NCI-H2227 (cell line): ENCODE measurements around the gene CAMK2D.
"Not testable (repeated sequence)": the region's sequence is repeated elsewhere in the genome, so short reads cannot be mapped to it uniquely, and the experiment has no call there.

Experiments used
- DNase-seq: peaks from one replicate; lab custom pipeline; 2025; ENCODE audit not compliant: unreplicated experiment; lab: John Stamatoyannopoulos, UW

CAMK2D gene

DNA sequence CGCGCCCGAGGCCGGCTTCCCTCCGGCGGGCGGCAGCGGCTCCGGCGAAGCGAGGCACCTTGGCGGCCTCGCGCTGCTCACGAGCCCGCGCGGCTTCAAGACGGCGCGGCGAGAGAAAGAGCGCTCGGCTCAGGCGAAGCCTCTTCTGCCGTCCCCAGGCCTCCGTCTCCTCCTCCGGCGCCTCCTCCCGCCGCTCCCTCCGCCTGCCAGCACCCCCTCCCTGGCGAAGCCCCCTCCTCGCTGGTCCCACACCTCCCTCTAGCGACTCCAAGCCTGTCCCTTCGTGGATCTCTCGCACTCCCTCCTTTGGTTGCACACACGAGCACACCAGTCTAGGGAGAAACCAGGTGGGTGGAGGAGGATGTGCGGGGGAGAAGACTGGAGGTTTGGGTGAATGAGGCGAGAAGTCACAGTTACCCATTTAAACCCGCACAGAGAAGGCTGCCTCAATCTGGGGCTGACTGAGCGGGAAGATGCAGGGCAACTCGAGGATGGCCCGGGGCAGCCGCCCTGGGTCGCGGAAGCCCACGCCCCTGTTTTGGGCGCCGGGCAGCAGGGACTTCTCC, at the start of gene CAMK2D:
CAMK2D (minus strand) TSS at position 119 of the 566 bp plus-strand sequence. CDS start 670 bp downstream, outside the sequence.
- DNase-seq: peak; percentile 83

- no peak for DNase-seq
Observed at GRCh38 chr4:113810906-113811305, 49.4 kb upstream of the CAMK2D start.

DNA sequence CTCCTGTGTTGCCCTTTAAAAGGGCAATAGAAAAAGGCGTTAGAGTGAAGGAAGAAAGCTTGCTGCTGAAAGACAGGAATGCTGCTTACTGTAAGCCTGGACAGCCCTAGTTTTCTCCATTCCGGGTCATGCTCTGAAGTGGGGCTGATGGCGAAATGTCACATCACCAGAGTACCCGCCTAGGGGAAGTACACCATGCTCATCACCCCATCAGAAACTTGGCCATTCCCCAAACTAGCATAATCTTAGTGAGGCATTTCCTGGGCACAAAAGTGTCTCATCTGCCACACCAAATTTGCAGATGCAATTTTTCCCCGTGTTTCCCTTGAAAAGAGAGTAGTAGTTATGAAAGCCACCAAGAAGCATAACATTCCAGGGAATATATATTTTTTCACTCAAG, 47.8 kb upstream of the CAMK2D start:
- no peak for DNase-seq

- DNase-seq: no peak
Observed at GRCh38 chr4:113806850-113807249, 45.3 kb upstream of the CAMK2D start.

- DNase-seq: no peak
Observed at GRCh38 chr4:113801882-113802281, 40.3 kb upstream of the CAMK2D start.

- DNase-seq: not testable (repeated sequence)
Observed at GRCh38 chr4:113796381-113796780, 34.8 kb upstream of the CAMK2D start.

GRCh38 chr4:113790478-113790877, 28.9 kb upstream of the CAMK2D start:
- DNase-seq: no peak

- DNase-seq: no peak
Observed at GRCh38 chr4:113788888-113789287, 27.4 kb upstream of the CAMK2D start.

DNA sequence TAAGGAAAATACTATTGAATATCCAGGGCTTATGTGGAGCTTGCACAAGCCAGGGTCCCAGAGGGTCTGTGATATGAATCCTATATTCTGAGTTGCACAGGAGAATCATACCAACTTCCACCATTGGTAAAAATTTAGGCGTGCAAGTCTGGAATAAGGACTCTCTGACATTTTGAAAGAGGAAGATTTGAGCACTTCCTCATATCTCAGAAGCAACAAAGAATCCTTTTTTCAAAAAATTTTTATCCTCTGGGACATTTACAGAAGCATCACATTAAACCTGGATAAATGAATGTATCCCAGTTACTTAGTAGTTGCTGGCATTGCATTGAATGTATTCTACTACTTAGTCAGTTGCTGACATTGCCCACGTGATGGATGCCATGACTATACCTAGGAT, 24.2 kb upstream of the CAMK2D start:
- DNase-seq: no peak

DNA sequence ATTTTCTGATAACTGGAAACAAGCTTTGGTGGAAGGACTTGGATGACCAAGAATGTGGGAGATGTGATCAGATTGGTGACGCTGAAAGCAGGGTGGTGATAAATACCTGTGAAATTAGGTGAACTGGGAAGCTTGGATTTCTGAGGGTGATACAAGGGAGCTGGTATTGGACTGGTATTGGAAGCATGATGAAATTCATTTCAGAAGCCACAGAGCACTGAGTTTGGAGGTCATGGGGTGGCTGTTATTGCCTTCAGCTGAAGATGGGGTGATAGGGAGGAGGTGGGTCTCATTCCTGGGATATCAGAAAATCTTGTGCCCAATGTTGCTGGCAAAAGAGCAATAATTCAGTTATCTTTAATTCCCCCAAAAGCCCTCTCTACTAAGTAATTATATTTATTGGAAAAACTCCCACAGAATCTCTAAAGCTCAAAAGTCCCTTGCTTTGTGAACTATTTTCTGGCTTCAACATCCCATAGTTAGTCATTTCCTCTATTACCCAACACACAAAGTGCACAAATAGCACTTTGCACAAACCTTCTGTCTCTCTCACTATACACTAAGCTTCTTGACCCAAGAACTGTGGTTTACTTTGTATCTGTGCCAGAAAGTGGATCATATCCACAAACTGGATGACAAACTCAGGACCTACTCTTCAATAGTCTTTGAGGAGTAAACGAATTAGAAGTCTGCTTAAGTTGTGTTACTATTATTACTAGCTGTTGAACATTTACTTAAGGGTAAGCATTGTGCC, 23.1 kb upstream of the CAMK2D start:
- DNase-seq: no peak

- no peak for DNase-seq
Observed at GRCh38 chr4:113783701-113784100, 22.2 kb upstream of the CAMK2D start.

- no peak for DNase-seq
Observed at GRCh38 chr4:113783289-113783688, 21.8 kb upstream of the CAMK2D start.

- DNase-seq: peak; percentile 30
Observed at GRCh38 chr4:113781439-113782040, 20.0 kb upstream of the CAMK2D start.

DNA sequence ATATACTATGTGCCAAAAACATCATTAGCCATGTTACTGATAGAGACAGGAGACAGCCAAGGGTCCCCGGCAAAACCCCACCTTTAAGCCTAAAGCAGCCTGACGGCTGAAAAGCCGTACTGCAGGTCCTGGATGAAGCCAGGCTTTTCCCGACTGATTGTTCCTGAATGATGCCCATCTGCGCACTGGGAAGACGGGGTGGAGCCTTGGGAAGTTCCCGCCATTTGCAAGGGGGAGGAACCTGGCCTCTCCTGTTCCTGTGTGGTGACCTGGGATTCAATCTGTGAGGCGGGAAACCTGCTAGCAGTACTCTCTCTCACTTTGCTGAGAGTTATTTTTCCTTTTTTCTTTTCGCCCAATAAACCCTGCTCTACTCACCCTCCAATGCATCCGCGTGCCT, 15.1 kb upstream of the CAMK2D start:
- DNase-seq: no peak

DNA sequence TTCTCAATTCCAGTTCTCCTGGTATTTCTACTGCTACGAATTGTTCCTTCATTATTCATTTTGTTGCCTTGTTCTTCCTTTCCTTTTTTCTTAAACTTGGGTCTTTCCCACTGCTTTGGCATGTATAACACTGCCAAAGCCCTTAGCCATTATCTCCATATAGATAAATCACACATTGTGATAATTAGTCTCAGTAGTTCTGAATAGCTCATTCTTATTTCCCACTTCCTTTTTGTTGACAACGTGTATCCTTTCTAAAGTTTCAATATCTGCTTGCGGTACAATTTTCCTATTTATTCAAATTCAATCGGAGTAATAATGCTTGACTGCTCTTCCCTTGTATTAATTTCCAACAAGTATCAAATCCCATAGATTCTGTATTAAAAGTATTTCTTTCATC, 14.5 kb upstream of the CAMK2D start:
- DNase-seq: no peak

- DNase-seq: no peak
Observed at GRCh38 chr4:113773756-113774155, 12.2 kb upstream of the CAMK2D start.

DNA sequence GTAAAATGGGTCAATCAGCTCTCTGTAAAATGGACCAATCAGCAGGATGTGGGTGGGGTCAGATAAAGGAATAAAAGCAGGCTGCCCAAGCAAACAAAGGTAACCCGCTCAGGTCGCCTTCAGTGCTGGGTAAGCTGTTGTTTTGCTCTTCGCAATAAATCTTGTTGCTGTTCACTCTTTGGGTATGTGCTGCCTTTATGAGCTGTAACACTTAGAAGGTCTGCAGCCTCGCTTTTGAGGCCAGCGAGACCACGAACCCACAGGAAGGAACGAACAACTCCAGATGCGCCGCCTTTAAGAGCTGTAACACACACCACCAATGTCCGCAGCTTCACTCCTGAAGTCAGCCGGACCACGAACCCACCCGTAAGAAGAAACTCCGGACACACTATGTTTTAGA, 11.5 kb upstream of the CAMK2D start:
- no peak for DNase-seq

GRCh38 chr4:113772319-113772718, 10.8 kb upstream of the CAMK2D start:
- DNase-seq: no peak

GRCh38 chr4:113769744-113770143, 8.2 kb upstream of the CAMK2D start:
- no peak for DNase-seq

DNA sequence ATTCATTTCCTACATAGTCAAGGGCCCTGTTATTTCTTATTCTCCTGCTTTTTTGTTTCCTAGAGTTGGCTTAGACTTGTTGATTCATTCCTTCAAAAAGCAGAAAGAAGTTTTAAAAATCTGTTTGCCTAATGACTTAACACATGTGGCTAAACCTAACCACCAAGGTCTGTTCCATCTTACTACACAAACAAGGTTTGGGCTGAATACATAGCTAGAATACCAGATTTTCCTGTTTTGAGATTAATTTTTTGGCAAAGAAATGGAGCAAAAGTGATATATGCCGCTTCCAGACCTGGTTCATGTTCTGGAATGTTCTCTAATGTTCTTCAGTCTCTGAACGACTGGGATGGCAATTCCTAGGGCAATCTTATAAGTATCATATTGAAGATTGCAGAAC, 7.4 kb upstream of the CAMK2D start:
- DNase-seq: no peak

DNA sequence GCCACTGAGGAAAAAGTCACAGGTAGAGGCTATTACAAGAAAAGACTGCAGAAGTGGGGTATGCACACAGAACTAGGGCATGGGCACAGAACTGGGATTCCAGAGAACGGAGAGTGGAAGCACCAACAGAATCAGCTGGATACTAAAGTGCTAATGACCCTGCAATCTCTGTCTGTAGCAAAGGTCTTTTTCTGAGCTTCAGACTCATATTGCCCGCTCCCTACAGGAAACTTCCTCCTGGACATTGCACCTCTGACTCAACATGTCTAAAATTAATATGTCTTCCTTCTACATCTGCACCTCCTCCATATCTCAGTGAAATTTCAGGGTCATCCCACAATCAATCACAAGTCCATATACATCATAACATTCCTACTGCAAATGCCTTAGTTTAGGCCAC, 5.3 kb upstream of the CAMK2D start:
- no peak for DNase-seq

- no peak for DNase-seq
Observed at GRCh38 chr4:113764720-113765264, 3.3 kb upstream of the CAMK2D start.
